ENCODE data around the gene ANGPTL8.
A peak's percentile ranks its signal among the peaks of the same experiment; 100 is the strongest.

ANGPTL8 gene

GRCh38 chr19:11286312-11286974 lies 47.0 kb downstream of the ANGPTL8 start:
- TF ChIP-seq CREB1 (IDR thresholded peaks at IDR 0.05; ENCODE audit: low read depth) (no peak), FOXM1 (IDR thresholded peaks at IDR 0.05; ENCODE audit: borderline replicate concordance, low read depth) (no peak), EGR1 (IDR thresholded peaks at IDR 0.05) (no peak), REST (IDR thresholded peaks at IDR 0.05; ENCODE audit: low read depth) (no peak), CEBPB (IDR thresholded peaks at IDR 0.05) (no peak), USF1 (IDR thresholded peaks at IDR 0.05) (no peak), TAF1 (IDR thresholded peaks at IDR 0.05; ENCODE audit: low read depth) (no peak), TCF12 (IDR thresholded peaks at IDR 0.05; ENCODE audit: low read depth) (no peak), MAX (IDR thresholded peaks at IDR 0.05) (no peak), TEAD4 (IDR thresholded peaks at IDR 0.05) (no peak), YY1 (IDR thresholded peaks at IDR 0.05; ENCODE audit: low read depth) (no peak)

- TF ChIP-seq YY1 (IDR thresholded peaks at IDR 0.05; ENCODE audit: low read depth) (no peak), RAD21 (IDR thresholded peaks at IDR 0.05; ENCODE audit: low read depth) (peak; percentile 32; the same call in 1 of the 2 replicates), TEAD4 (IDR thresholded peaks at IDR 0.05) (no peak), USF1 (IDR thresholded peaks at IDR 0.05) (no peak), CREB1 (IDR thresholded peaks at IDR 0.05; ENCODE audit: low read depth) (no peak)
Observed at GRCh38 chr19:11288349-11288748, 48.9 kb downstream of the ANGPTL8 start.

- TF ChIP-seq EP300 (IDR thresholded peaks at IDR 0.05; ENCODE audit: borderline replicate concordance) (no peak), USF1 (IDR thresholded peaks at IDR 0.05) (no peak), ZBTB7A (IDR thresholded peaks at IDR 0.05; ENCODE audit: low read depth) (no peak), TEAD4 (IDR thresholded peaks at IDR 0.05) (no peak), CEBPB (IDR thresholded peaks at IDR 0.05) (no peak), TAF1 (IDR thresholded peaks at IDR 0.05; ENCODE audit: low read depth) (no peak), TCF12 (IDR thresholded peaks at IDR 0.05; ENCODE audit: low read depth) (no peak), EGR1 (IDR thresholded peaks at IDR 0.05) (no peak)
Observed at GRCh38 chr19:11290256-11290655, 50.8 kb downstream of the ANGPTL8 start.

GRCh38 chr19:11291415-11291814 lies 52.0 kb downstream of the ANGPTL8 start:
- TF ChIP-seq RAD21 (IDR thresholded peaks at IDR 0.05; ENCODE audit: low read depth) (no peak), USF1 (IDR thresholded peaks at IDR 0.05) (no peak), REST (IDR thresholded peaks at IDR 0.05; ENCODE audit: low read depth) (no peak), EP300 (IDR thresholded peaks at IDR 0.05; ENCODE audit: borderline replicate concordance) (no peak), NFIC (IDR thresholded peaks at IDR 0.05) (no peak), ZBTB7A (IDR thresholded peaks at IDR 0.05; ENCODE audit: low read depth) (no peak), YY1 (IDR thresholded peaks at IDR 0.05; ENCODE audit: low read depth) (no peak), TCF12 (IDR thresholded peaks at IDR 0.05; ENCODE audit: low read depth) (no peak), CREB1 (IDR thresholded peaks at IDR 0.05; ENCODE audit: low read depth) (no peak), CEBPB (IDR thresholded peaks at IDR 0.05) (no peak), FOXM1 (IDR thresholded peaks at IDR 0.05; ENCODE audit: borderline replicate concordance, low read depth) (no peak), TAF1 (IDR thresholded peaks at IDR 0.05; ENCODE audit: low read depth) (no peak), MAX (IDR thresholded peaks at IDR 0.05) (no peak), EGR1 (IDR thresholded peaks at IDR 0.05) (no peak), TEAD4 (IDR thresholded peaks at IDR 0.05) (no peak)
